Retina (tissue), 1 donor: ENCODE results near the gene OSTF1.

ENCODE experiments used
- DNase-seq: peaks from one replicate; pipeline ENCODE4 v3.0.0-alpha.2; 2016

The OSTF1 gene, protein sequence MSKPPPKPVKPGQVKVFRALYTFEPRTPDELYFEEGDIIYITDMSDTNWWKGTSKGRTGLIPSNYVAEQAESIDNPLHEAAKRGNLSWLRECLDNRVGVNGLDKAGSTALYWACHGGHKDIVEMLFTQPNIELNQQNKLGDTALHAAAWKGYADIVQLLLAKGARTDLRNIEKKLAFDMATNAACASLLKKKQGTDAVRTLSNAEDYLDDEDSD

DNA sequence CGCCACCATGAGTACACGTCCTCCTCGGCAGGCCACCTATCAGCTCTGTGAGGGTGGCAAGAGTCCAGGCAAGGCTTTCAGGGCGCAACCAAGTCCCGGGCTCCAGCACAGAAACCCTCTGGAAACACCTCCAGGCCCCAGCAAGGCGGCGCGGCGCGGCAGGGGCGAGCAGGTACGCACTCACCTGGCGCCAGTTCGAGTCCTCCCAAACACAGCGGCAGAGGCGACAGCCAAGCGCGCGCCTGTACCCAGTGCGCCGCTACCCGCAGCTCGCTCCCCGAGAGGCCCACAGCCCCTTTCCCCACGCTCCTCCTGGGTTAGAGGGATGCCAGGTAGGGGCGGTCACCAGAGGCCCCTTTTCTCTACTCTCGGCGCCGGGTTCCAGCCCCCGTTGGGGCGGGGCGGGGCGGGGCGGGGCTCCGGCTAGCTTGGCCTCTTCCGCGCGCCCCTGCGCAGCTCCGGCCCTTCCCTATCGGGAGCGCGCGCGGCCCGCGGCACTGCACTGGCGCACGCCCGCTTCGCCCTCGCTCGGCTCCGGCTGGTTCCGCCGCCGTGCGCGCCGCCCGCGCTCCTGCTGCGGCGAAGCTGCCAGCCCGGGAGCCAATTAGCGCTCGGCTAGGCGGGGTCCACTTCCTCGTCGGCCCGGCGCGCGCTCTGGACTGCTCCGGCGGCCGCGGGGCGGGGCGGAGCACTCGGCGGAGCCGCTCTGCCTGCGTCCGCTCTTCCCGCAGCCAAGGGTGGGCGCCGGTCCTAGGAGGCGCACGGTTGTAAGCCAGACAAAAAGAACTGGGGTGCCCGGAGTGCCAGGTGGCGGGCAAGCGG, at the start of gene OSTF1, which contains the start of gene NMRK1:
TSS of gene OSTF1 (plus strand) at position 691 of the 822 bp plus-strand sequence. CDS start 179 bp downstream, outside the sequence.
TSS of gene NMRK1 (minus strand) at position 332 of the 822 bp plus-strand sequence. CDS start 5,040 bp downstream, outside the sequence.
- DNase-seq: peak; percentile 93

DNA sequence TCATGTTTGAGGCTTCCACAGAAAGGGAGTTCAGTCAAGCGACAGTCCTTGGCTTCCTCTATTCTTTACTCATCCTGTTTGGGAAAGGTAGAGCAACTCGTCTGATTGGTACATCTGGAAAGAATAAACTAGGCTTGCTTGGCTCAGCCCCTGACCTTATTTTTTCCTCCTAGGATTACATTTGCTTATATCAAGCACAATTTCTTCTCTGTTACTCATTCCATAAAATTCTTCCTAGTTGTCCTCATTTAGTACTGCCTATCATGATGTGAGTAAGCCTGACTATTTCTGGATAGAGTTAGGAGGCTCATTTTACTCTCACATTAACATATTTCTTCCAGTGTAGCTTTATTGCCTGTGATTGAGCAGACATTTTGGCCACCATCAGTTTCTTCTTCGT, 49.3 kb upstream of the OSTF1 start:
- DNase-seq: no peak

DNA sequence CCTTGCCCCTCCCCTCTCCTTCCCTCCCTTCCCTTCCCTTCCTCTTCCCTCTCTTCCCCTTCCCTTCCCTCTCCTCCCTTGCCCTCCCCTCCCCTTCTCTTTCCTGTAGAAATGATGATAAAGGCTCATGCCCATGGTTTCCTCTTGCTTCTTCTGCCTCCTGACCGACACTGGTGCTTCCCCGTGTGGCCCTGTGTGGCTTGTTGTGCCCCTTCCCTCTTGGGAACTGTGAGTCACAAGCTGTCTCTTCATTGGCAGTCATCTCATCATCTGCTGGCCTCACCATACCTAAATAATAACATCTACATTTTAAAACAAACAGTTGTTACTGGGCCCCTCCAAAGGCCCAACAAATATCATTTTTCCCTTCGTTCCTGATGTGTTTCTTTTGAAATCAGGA, 48.5 kb upstream of the OSTF1 start:
- DNase-seq: no peak

DNA sequence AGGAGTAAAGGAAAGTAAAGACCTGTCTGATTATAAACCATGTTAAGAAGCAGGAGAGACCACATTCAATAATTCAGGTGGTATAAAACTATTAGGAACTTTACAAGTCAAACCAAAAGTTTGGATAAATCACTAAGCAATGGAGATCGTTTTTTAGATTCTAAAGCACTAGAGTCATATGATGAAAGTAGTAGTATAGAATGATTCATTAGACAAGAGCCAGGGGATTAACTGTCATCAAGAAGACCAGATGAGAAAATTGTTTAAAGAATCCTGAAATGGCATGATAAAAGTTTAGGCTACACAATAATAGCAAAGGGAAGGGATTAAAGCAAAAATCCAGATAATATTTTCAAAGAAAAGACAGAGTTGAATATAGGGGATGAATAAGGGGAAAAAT, 47.3 kb upstream of the OSTF1 start:
- no peak for DNase-seq

DNA sequence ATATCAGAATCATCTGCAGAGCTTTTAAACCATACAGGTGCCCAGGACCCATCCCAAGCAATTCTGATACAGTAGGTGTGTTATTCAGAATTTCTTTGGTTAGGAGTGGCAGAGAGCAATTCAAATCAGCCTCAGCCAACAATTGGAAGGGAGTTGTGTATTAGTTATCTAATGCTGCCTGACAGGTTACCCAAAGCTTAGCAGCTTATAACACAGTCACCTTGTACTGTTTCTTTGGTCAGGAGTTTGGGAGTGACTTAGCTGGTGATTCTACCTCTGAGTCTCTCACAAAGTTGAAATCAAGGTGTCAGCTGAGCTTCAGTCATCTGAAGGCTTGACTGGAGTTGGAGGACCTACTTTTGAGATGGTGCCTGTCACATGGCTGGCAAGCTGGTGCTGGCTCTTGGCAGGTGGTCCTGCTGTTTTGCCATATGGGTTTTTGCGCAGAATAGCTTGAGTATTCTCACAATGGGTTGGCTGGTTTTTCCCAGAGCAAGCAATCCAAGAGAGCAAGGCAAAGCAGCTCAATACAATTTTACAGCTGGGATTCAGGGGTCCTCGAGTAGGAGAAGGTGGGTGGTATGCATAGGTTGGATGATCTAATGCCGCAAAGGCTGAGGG, 41.5 kb upstream of the OSTF1 start:
- no peak for DNase-seq

DNA sequence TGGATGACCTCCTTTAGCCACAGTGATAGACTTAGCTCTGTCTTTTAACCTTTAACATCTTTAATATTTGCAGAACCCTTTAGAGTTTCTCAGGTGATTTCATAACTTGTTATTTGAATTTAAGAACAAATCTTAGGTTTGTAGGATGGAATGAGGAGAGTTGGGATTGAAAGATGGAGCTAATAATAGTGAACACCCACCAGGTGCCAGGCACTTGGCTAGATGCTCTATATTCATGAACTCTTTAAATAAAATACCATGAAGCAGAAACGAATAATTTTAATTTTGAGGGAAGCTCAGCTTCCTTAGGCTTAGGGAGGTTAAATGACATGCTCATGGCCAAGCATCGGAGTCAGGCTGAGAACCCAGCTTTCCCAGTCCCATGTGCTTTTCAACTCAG, 40.8 kb upstream of the OSTF1 start:
- no peak for DNase-seq

DNA sequence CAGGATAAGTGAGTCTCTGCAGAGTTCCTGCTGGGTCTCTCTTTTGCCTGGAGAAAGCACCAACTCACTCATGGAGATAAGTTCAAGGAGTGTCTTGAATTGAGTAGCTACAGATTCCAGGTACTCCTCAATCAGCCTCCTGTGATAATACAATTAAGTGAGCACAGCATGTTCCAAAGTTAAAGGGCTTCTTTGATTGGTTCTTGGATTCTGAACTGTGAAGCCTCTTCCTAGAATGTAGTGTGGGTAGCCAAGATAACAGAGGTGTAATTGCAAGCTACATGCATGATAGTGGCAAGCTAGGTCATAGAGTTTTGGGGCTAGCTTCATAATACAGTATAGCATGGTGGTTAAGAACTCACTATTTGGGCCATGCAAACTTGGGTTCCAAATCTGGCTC, 37.0 kb upstream of the OSTF1 start:
- DNase-seq: no peak

DNA sequence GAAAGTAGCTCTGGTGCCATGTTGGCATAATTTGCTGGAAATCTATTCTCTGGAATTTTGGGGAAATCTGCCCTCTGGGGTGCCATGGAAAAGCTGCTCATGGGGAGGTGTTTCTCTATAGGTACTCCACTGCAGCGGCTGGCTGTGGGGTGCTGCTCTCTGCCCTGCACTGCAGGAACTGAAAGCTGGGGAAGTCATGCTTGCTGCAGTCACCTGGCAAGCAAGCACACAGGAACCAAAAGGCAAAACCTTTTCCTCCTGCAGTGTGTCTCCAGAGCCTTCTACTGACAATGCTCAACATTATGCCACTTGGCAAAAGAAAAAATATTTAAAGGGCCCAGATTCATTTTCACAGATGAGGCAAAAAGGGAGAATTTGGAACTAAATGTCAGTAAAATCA, 34.4 kb upstream of the OSTF1 start:
- DNase-seq: no peak

DNA sequence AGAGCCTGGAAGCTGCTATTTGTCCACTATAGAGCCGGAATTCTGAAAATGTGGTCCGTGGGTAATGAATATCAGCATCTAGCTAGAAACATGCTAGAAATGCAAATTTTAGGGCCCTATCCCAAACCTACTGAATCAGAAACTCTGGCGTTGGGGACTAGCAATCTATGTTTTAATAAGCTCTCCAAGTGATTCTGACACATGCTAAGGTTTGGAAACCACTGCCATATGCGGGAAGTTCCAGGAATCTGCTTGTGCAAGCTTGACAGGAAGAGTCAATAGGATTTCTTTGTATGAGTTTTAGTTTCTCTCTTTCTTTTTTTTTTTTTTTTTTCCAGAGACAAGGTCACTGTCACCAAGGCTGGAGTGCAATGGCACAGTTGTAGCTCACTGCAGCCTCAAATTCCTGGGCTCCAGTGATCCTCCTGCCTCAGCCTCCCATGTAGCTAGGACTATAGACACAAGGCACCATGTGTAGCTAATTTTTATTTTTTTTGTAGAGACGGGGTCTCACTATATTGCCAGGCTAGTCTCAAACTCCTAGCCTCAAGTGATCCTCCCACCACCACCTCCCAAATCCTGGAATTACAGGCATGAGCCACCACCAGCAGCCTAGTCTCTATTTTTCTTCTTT, 33.8 kb upstream of the OSTF1 start:
- DNase-seq: no peak

DNA sequence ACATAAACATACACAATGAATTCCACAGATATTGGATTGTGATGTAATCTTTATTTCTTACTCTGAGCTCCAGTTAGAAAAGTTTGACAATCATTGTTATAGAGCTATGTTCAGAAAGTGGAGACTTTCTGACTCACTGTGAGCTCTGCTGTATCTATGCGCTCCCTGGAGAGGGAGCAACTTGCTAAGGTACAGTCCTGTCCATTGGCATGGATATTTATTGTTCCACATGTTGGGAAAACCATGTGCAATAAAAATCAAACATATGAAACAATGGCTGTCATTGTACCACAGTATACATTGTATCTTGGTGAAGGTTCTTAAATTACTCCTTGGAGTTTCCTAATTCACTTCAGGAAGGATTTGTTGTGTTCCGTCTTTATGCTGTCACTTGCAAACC, 27.1 kb upstream of the OSTF1 start:
- no peak for DNase-seq

DNA sequence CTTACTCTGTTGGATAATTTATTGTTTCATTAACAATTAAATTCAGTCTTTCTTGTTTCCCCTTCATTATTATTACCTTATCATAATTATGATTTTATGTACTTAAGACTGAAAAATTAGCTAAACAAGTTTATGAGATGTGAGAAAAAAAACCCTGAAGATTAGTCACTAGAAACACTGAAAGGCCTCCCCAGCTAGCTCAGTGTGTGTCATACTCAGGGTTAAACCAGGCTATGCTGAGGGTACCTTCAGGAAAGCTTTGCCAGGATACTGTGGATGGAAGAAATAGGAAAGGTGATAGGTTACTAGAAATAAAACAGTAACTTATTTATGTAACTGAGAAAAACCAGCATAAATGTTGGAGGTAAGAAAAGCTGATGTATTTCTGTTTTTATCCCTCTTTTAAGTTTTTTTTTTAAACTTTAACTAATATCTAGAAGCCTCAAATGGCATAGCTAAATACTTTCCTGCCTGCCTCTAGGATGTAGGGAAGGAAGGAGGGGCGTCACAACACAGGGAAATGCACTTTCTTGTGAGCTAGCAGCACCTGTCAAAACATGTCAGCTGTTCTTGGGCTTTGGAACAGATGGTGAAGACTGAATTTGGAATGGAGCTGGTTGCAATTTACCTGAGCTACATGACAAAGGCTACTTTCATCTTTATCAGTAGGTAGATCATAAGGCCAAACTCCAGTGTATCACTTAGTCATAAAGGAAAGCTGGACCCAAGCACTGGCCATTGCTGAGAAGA, 24.6 kb upstream of the OSTF1 start:
- no peak for DNase-seq

DNA sequence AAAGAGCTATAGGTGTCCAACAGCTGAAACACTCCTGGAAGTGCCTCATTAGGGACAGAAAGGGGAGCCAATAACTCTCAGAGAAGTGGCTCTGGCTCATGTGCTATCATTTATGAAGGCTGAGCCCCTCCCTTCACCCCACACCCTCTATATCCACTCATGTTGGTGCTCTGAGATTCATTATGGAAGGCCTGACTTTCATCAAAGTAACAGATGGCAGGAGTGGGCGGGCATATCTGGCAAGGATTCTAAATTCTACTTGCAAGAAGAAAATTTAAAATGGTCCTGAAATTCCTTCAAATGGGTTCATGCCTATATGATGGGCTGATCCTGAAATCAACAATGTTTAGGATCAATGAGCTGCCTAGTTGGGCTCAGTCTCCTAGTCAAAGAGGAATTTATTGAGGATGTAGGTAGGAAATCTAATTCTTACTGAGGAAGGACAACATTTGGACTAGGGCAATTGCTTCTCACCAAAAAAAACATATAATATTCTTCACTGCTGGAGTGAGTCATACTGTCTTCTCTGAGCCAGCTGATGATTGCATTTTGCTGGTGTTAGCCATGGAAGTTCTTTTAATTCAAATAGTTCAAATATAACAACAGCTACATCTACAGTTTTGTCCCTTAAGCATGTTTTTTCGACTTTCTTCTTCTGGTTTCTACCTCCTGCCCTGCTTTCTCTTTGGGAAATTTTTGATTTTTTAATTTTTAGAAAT, 23.8 kb upstream of the OSTF1 start:
- no peak for DNase-seq

DNA sequence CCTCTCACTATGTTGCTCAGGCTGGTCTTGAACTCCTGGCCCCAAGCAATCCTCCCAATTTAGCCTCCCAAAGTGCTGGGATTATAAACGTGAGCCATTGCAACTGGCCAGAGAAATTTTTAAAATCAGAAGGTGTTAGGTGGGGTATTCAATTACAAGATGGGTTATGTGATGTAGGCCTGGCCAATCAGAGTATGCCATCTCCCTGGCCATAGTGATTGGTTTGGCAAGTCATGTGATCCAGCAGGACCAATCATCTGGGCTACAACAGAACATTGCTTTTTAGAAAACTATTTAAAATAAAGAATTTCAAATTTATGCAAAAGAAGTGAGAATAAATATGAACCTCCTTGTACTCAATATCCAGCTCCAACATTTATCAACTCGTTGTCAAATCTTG, 22.8 kb upstream of the OSTF1 start:
- DNase-seq: no peak

DNA sequence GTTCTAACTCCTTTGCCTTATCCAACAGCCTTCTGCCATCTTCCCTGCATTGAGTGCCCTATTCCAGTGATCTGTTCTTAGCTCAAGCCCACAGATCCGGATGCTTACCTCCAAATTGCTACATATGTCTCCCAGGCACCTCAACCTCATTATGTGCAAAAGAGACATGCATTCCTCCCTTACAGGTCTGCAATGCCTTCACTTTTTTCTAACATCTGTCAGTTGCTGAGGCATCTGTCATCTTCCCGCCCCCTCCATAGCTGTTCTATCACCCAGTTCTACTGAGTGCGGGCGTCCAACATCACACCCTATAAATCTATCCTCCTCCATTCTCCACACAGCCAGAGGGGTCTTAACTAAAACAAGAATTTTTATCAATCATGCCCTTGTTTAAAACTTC, 20.4 kb upstream of the OSTF1 start:
- no peak for DNase-seq

DNA sequence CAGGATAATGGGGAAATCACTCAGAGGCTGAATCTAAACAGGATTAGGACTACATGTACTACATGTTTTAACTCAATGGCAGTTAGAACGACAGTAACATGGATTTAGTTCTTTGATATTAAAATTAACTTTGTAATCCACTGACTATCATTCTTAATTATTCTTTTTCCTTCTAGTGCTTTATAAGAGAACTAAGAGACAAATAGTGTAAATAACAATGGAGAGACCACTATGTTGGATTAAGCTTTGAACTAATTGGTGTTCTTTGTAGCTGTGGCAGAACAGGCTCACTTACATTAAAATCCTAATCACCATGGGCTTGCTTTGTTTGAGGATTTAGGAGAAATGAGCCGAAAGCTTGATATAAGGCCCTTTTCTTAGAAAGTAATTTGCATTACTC, 19.1 kb upstream of the OSTF1 start:
- DNase-seq: no peak

DNA sequence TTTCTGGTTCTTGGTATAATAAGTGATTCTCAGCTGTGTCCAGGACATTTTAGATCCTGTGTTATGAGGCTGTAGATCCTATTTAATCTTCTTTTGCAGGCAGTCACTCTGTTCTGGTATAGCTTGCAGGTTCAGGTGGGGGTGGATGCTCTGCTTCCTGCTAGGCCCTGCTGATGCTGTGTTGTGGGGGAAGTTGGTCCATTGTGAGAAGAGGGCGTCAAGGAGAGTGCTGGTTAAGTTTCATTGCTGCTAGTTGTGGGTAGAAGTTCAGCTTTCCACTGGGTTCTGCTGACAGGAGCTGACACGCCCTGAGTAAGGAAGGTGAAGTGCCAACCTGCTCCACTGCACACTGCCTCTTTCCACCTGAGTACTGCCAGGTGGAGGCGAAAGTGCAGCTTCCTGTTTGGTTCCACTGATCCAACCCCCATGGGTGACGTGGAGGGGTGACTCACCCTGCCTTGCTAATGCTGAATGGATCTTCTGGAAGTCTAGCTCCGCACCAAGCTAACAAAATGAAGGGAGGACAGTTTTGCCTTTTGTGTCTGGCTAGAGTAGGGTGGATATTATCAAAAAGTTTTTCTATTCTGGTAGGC, 16.7 kb upstream of the OSTF1 start:
- no peak for DNase-seq

DNA sequence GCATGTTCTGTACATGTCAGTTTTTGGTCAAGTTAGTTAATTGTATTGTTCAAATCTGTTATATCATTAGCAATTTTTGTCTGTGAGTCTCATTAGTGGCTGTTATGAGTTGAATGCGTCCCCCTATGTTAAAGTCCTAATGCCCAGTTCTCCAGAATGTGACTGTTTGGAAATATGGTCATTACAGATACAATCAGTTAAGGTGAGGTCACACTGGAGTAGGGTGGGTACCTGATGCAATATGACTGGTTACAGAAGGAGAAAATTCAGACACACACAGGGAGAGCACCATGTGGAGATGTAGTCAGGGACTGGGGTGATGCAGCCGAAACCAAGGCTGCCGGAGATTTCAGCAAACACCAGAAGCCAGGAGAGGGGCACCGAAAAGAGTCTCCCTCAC, 15.4 kb upstream of the OSTF1 start:
- no peak for DNase-seq

DNA sequence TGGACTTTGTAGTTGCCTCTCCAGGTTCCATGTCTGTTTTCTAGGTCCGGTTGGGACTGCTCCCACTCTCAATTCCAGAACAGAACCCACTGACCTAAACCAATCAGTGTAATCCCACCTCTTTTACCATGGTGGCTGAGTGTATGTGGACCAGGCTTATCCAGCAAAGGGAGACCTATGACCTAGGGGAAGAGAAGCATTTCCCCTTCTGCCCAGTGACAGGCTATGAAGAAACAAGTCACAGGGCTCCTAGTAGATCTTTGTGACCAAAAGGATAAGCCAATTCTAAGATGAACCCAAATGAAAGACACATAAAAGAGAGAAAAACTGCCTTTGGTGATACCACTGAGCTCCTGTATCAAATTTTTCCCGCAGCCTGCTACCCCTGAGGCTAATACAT, 6.7 kb upstream of the OSTF1 start:
- DNase-seq: no peak

DNA sequence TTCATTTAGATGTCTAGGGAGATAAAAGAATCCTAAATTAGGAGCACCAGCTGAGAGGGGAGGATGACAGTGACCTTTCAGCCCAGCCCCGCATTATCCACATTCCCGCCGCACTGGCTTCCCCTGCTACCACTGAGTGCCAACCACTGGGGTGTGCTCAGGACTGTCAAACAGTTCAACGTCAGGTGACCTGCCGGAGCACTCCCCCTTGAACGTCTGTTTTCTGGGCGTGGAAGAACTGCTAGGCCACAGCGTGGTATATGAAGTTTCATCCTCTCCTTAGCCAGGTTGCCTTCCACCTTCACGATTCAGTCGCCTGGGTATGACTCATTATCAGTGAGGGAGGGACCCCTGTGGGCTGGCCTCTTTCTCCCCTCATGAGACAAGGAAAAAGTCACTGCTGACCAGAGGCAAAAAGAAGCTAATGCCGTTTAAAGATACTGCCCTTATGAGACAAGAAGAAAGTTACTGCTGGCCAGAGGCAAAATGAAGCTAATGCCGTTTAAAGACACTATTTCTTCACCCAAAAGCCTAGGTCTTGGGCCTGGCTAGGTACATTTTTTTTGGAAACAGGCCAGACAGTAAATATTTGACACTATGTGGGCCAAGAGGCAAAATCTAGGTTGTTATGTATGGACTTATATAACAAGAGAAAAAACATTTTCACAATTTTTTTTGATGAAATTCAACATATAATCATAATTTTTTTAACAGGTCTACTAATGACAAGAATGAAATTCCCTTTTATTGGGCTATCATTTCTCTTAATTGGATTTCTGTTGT, 4.9 kb upstream of the OSTF1 start:
- no peak for DNase-seq

DNA sequence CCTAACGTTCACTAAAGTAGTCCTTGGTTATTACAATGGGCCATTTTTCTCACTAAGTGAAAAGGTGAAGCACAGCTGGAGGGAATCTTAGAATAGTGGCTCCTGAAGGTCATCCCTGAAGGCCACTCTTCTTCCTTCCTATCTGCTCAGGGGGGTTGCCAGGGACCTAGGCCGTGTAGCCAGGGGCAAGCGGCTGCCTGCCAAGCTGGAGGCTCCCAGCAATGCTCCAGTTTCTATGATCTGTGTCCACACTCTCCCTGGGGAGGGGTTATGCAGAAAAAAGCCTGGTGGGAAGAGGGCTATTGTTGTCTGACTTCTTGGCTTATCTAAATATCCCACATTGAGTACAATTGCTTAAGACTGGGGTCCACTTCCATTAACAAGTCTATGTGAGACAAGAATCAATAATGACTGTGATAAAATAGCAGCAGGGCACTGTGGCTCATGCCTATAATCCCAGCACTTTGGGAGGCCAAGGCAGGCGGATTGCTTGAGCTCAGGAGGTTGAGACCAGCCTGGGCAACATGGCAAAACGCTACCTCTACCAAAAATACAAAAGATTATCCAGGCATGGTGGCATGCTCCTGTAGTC, 4.1 kb upstream of the OSTF1 start:
- DNase-seq: peak; percentile 24
